HepG2 (cell line): ENCODE data around the gene VCPKMT. TPM values are rescaled to one million over a fixed set of nuclear protein-coding genes. Genes with fewer than 3 reads are reported as not detected.
A peak's percentile ranks its signal among the peaks of the same experiment; 100 is the strongest.

Experiments
- POLR2A ChIP-seq, 2 experiments: IDR thresholded peaks; 2 replicates each; pipeline ENCODE4 v1.6.1; 2011; ENCODE audit warnings: low read depth in 2 of 2, low read length in 2 of 2, mild to moderate bottlenecking in 1 of 2, moderate library complexity in 1 of 2; ENCODE audit not compliant: insufficient read depth in 1 of 2
- THAP11 ChIP-seq: IDR thresholded peaks from 2 replicates; pipeline ENCODE4 v1.6.1; 2016; ENCODE audit warnings: missing biosample characterization, missing genetic modification reagents
- ZNF180 ChIP-seq: sonication (generic); formaldehyde crosslinking; IDR thresholded peaks from 2 replicates; pipeline ENCODE4 v1.4.0; 2020; ENCODE audit warnings: low read depth, missing genetic modification reagents, borderline replicate concordance
- ZNF430 ChIP-seq: sonication (generic); formaldehyde crosslinking; IDR thresholded peaks from 2 replicates; pipeline ENCODE4 v1.9.0; 2021; ENCODE audit warnings: mild to moderate bottlenecking, missing genetic modification reagents
- ZNF781 ChIP-seq: sonication (generic); formaldehyde crosslinking; IDR thresholded peaks from 2 replicates; pipeline ENCODE4 v1.5.1; 2020; ENCODE audit warnings: borderline replicate concordance, mild to moderate bottlenecking, missing genetic modification reagents; ENCODE audit errors: not compliant biosample characterization
- polyA plus RNA-seq, 8 experiments: library from polyadenylated mRNA; depleted of rRNA in 3 of 8; stranded (reverse) in 7 of 8; unstranded in 1 of 8; fragments of >200 nt; fragmentation: Illumina TruSeq in 4 of 8; extraction: Trizol in 4 of 8; gene quantifications; 2 replicates each; pipeline versions ENCODE4 v1.2.1 to v1.2.3, GENCODE V29; 2011 to 2016; ENCODE audit warnings: low read depth in 4 of 8, missing spikeins in 1 of 8, mixed read lengths in 1 of 8; ENCODE audit not compliant: insufficient read depth in 1 of 8
- total RNA-seq, 5 experiments: library from RNA; depleted of rRNA; stranded (reverse); fragments of >200 nt; fragmentation: Illumina TruSeq; extraction: Trizol; gene quantifications; 2 replicates each; pipeline ENCODE4 v1.2.3, GENCODE V29; 2016; ENCODE audit warnings: low read depth in 1 of 5
- TF ChIP-seq, protein P1 (sequence below): sonication (generic); formaldehyde crosslinking; IDR thresholded peaks from one replicate; pipeline ENCODE4 v1.5.1; 2020; ENCODE audit warnings: mild to moderate bottlenecking, missing genetic modification reagents; ENCODE audit errors: not compliant biosample characterization
- TF ChIP-seq, protein P2 (sequence below): sonication (generic); formaldehyde crosslinking; IDR thresholded peaks from 2 replicates; pipeline ENCODE4 v1.4.0; 2020; ENCODE audit warnings: low read depth, mild to moderate bottlenecking, missing genetic modification reagents
- TF ChIP-seq, protein P3 (sequence below), 2 experiments: sonication (generic) in 1 of 2; formaldehyde crosslinking in 1 of 2; IDR thresholded peaks; 2 replicates each; pipeline versions ENCODE4 v1.4.0 to v1.6.1; 2016 to 2020; ENCODE audit warnings: borderline replicate concordance in 1 of 2, low read depth in 1 of 2, mild to moderate bottlenecking in 1 of 2, missing genetic modification reagents in 1 of 2
- TF ChIP-seq, protein P4 (sequence below): sonication (generic); formaldehyde crosslinking; IDR thresholded peaks from 2 replicates; pipeline ENCODE4 v1.4.0; 2020; ENCODE audit warnings: missing genetic modification reagents

Gene VCPKMT
- total and polyA plus RNA-seq, 2 of the 13 experiments (the other 11 are each of a cell fraction or from before 2014, with no cell fraction given), result 3.9 to 5.4 TPM

DNA sequence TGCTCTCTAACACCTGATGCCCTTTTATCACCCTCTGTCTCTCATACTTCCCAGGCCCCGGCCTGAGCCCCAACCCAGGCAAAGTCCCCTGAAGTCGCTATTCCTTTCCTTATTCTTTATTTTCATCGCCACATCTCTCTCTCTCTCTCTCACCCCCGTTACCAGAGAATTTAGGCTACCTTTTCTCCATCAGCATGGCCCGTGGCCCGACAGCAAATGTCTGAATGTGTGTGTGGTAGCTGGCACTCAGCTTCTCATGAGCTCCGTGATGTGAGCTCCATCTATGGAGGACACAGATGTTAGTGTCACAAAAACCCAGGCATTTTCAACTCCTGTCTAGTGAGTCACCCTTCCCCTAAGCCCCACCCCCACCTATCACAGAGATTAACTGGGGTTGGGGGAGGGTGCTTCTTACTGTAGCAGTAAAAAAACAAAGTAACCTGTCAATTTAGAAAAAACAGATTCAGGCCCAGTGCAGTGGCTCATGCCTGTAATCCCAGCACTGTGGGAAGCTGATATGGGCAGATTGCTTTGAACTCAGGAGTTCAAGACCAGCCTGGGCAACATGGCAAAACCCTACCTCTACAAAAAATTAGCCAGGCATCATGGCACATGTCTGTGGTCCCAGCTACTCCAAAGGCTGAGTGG lies 53.8 kb downstream of the VCPKMT start (continued):
- TF ChIP-seq, protein P1, sequence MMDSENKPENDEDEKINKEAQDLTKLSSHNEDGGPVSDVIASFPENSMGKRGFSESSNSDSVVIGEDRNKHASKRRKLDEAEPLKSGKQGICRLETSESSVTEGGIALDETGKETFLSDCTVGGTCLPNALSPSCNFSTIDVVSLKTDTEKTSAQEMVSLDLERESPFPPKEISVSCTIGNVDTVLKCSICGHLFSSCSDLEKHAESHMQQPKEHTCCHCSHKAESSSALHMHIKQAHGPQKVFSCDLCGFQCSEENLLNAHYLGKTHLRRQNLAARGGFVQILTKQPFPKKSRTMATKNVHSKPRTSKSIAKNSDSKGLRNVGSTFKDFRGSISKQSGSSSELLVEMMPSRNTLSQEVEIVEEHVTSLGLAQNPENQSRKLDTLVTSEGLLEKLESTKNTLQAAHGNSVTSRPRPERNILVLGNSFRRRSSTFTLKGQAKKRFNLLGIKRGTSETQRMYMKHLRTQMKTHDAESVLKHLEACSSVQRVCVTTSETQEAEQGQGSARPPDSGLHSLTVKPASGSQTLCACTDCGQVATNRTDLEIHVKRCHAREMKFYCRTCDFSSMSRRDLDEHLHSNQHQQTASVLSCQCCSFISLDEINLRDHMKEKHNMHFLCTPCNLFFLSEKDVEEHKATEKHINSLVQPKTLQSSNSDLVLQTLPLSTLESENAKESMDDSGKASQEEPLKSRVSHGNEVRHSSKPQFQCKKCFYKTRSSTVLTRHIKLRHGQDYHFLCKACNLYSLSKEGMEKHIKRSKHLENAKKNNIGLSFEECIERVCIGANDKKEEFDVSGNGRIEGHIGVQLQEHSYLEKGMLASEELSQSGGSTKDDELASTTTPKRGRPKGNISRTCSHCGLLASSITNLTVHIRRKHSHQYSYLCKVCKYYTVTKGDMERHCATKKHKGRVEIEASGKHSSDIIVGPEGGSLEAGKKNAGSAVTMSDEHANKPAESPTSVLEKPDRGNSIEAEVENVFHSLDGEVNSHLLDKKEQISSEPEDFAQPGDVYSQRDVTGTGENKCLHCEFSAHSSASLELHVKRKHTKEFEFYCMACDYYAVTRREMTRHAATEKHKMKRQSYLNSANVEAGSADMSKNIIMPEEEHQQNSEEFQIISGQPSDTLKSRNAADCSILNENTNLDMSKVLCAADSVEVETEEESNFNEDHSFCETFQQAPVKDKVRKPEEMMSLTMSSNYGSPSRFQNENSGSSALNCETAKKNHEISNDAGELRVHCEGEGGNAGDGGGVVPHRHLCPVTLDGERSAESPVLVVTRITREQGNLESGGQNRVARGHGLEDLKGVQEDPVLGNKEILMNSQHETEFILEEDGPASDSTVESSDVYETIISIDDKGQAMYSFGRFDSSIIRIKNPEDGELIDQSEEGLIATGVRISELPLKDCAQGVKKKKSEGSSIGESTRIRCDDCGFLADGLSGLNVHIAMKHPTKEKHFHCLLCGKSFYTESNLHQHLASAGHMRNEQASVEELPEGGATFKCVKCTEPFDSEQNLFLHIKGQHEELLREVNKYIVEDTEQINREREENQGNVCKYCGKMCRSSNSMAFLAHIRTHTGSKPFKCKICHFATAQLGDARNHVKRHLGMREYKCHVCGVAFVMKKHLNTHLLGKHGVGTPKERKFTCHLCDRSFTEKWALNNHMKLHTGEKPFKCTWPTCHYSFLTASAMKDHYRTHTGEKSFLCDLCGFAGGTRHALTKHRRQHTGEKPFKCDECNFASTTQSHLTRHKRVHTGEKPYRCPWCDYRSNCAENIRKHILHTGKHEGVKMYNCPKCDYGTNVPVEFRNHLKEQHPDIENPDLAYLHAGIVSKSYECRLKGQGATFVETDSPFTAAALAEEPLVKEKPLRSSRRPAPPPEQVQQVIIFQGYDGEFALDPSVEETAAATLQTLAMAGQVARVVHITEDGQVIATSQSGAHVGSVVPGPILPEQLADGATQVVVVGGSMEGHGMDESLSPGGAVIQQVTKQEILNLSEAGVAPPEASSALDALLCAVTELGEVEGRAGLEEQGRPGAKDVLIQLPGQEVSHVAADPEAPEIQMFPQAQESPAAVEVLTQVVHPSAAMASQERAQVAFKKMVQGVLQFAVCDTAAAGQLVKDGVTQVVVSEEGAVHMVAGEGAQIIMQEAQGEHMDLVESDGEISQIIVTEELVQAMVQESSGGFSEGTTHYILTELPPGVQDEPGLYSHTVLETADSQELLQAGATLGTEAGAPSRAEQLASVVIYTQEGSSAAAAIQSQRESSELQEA (CRISPR knock-in tag), result no peak
- peak; percentile 56 to 75; a peak in 3 of 4 replicates for TF ChIP-seq POLR2A (IDR thresholded peaks at IDR 0.05; ENCODE audit: insufficient read depth in 1 of 2, low read depth in 2 of 2, low read length in 2 of 2)
- TF ChIP-seq ZNF430, result no peak; the same call in 1 of the 2 replicates
- TF ChIP-seq ZNF781 (CRISPR knock-in tag), result peak; percentile 17
- TF ChIP-seq, protein P2, sequence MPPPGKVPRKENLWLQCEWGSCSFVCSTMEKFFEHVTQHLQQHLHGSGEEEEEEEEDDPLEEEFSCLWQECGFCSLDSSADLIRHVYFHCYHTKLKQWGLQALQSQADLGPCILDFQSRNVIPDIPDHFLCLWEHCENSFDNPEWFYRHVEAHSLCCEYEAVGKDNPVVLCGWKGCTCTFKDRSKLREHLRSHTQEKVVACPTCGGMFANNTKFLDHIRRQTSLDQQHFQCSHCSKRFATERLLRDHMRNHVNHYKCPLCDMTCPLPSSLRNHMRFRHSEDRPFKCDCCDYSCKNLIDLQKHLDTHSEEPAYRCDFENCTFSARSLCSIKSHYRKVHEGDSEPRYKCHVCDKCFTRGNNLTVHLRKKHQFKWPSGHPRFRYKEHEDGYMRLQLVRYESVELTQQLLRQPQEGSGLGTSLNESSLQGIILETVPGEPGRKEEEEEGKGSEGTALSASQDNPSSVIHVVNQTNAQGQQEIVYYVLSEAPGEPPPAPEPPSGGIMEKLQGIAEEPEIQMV (CRISPR knock-in tag), result no peak
- no peak for TF ChIP-seq THAP11 (CRISPR knock-in tag)
- TF ChIP-seq, protein P3, sequence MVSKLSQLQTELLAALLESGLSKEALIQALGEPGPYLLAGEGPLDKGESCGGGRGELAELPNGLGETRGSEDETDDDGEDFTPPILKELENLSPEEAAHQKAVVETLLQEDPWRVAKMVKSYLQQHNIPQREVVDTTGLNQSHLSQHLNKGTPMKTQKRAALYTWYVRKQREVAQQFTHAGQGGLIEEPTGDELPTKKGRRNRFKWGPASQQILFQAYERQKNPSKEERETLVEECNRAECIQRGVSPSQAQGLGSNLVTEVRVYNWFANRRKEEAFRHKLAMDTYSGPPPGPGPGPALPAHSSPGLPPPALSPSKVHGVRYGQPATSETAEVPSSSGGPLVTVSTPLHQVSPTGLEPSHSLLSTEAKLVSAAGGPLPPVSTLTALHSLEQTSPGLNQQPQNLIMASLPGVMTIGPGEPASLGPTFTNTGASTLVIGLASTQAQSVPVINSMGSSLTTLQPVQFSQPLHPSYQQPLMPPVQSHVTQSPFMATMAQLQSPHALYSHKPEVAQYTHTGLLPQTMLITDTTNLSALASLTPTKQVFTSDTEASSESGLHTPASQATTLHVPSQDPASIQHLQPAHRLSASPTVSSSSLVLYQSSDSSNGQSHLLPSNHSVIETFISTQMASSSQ (IDR thresholded peaks at IDR 0.05; ENCODE audit: low read depth), result no peak
- TF ChIP-seq, protein P3 (CRISPR knock-in tag; IDR thresholded peaks at IDR 0.05; ENCODE audit: borderline replicate concordance), result no peak
- TF ChIP-seq, protein P4, sequence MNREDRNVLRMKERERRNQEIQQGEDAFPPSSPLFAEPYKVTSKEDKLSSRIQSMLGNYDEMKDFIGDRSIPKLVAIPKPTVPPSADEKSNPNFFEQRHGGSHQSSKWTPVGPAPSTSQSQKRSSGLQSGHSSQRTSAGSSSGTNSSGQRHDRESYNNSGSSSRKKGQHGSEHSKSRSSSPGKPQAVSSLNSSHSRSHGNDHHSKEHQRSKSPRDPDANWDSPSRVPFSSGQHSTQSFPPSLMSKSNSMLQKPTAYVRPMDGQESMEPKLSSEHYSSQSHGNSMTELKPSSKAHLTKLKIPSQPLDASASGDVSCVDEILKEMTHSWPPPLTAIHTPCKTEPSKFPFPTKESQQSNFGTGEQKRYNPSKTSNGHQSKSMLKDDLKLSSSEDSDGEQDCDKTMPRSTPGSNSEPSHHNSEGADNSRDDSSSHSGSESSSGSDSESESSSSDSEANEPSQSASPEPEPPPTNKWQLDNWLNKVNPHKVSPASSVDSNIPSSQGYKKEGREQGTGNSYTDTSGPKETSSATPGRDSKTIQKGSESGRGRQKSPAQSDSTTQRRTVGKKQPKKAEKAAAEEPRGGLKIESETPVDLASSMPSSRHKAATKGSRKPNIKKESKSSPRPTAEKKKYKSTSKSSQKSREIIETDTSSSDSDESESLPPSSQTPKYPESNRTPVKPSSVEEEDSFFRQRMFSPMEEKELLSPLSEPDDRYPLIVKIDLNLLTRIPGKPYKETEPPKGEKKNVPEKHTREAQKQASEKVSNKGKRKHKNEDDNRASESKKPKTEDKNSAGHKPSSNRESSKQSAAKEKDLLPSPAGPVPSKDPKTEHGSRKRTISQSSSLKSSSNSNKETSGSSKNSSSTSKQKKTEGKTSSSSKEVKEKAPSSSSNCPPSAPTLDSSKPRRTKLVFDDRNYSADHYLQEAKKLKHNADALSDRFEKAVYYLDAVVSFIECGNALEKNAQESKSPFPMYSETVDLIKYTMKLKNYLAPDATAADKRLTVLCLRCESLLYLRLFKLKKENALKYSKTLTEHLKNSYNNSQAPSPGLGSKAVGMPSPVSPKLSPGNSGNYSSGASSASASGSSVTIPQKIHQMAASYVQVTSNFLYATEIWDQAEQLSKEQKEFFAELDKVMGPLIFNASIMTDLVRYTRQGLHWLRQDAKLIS (CRISPR knock-in tag), result no peak
- TF ChIP-seq ZNF180, result no peak
